Ishikawa (cell line): ENCODE results near the gene ACTL7A.

Source experiments
- CEBPB ChIP-seq: IDR thresholded peaks from 2 replicates; pipeline ENCODE4 v1.6.1; 2012
- EGR1 ChIP-seq: IDR thresholded peaks from 2 replicates; pipeline ENCODE4 v1.6.1; 2012
- EP300 ChIP-seq: IDR thresholded peaks from 2 replicates; pipeline ENCODE4 v1.6.1; 2012; ENCODE audit warnings: borderline replicate concordance
- FOXM1 ChIP-seq: IDR thresholded peaks from 2 replicates; pipeline ENCODE4 v1.6.1; 2012; ENCODE audit warnings: low read depth, borderline replicate concordance
- MAX ChIP-seq: IDR thresholded peaks from 2 replicates; pipeline ENCODE4 v1.6.1; 2012
- NFIC ChIP-seq: IDR thresholded peaks from 2 replicates; pipeline ENCODE4 v1.6.1; 2012
- RAD21 ChIP-seq: IDR thresholded peaks from 2 replicates; pipeline ENCODE4 v1.6.1; 2012; ENCODE audit warnings: low read depth
- REST ChIP-seq: IDR thresholded peaks from 2 replicates; pipeline ENCODE4 v1.6.1; 2012; ENCODE audit warnings: low read depth, mild to moderate bottlenecking
- TAF1 ChIP-seq: IDR thresholded peaks from 2 replicates; pipeline ENCODE4 v1.6.1; 2012; ENCODE audit warnings: low read depth, mild to moderate bottlenecking
- TCF12 ChIP-seq: IDR thresholded peaks from 2 replicates; pipeline ENCODE4 v1.6.1; 2012; ENCODE audit warnings: low read depth
- TEAD4 ChIP-seq: IDR thresholded peaks from 2 replicates; pipeline ENCODE4 v1.6.1; 2012
- YY1 ChIP-seq: IDR thresholded peaks from 2 replicates; pipeline ENCODE4 v1.6.1; 2012; ENCODE audit warnings: low read depth
- ZBTB7A ChIP-seq: IDR thresholded peaks from 2 replicates; pipeline ENCODE4 v1.6.1; 2012; ENCODE audit warnings: low read depth
- TF ChIP-seq, protein P1 (sequence below): IDR thresholded peaks from 2 replicates; pipeline ENCODE4 v1.6.1; 2012

ACTL7A gene

DNA sequence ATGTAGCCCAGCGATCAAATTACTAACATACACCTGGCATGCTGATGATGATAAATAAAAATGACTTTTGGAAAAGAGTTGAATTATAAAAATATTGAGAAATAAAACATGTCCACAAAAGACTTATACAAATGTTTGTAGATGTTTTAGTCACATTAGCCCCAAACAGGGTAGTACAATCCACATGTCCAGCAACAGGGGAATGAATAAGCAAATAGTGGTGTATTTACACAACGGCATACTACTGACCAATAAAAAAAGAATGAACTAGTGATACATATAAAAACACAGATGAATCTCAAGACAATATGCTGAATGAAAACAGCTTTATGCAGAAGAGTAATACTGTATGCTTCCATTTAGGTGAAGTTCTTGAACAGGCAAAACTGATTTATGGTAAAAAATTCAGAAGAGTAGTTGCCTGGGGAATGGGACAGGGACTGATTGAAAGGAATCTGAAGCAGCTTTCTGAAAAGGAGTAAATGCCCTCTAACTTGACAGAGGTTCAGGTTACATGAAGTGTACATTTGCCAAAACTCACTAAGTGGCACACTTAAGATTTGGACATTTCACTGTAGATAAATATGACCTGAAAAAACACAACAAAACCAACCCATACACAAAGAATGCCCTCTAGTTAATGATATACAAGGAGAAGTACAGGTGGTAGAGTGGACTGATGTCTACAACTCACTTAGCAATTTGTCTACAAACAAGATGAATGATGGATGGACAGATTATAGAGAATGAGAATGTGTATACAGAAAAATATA is 35.4 kb downstream of the ACTL7A start:
- TF ChIP-seq REST (no peak), TAF1 (no peak), TEAD4 (no peak), TCF12 (no peak), MAX (no peak), EGR1 (no peak), CEBPB (no peak), YY1 (no peak), EP300 (no peak)
- TF ChIP-seq, protein P1, sequence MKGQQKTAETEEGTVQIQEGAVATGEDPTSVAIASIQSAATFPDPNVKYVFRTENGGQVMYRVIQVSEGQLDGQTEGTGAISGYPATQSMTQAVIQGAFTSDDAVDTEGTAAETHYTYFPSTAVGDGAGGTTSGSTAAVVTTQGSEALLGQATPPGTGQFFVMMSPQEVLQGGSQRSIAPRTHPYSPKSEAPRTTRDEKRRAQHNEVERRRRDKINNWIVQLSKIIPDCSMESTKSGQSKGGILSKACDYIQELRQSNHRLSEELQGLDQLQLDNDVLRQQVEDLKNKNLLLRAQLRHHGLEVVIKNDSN = no peak

DNA sequence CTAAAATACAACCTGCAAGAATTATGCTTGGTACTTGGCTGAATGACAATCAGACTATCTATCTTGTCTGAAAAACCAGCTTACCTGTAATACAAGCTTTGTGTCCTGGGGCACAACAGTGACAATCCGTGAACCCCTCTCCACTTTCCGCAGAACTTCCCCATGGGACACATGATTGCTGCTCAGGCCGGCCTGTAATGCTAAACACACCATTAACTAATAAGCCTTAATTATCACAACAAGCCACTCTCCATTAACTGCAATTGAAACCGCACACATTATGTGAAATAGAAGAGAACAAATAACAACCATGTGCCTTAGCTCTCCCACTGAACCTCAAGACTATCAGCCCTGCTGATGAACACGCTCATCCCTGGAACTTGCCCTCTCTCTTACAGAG is 38.1 kb downstream of the ACTL7A start:
- TF ChIP-seq RAD21 (no peak), ZBTB7A (no peak), REST (no peak), YY1 (no peak)
- TF ChIP-seq, protein P1 = no peak

DNA sequence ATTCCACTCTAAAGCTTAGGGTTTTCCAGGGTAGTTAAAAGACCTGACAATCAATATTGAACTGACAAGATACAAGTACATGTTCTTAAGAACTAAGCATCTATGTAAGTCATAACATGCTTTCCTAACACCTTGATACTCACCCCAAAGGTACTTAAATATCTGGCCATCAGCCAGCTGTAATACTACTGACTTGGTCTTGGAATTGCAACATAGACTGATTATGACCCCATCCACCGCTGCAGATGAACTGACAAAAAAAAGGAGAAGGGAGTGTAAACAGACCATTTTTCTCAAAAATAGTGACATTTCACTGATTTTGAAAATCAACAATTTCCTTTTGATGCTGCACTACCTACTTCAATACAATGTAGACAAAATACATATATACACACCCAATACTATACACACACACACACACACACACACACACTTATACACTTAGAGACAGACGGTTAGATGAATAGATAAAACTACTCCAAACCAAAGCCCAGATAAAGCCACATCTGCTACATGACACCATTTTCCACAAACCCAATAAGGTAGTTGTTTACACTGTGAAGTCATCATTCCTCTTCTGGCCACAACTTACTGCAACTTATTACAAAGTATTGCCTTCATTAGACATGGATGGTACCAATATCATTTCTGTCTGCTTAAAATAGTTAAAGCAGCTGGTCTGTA is 41.5 kb downstream of the ACTL7A start:
- TF ChIP-seq MAX = no peak
- TF ChIP-seq ZBTB7A = no peak
- no peak for TF ChIP-seq TEAD4
- TF ChIP-seq NFIC = no peak
- TF ChIP-seq EP300 = no peak
- no peak for TF ChIP-seq FOXM1
- no peak for TF ChIP-seq CEBPB
- TF ChIP-seq, protein P1 = no peak

GRCh38 chr9:108904161-108904560 is 42.1 kb downstream of the ACTL7A start:
- no peak for TF ChIP-seq NFIC
- TF ChIP-seq ZBTB7A = no peak
- no peak for TF ChIP-seq EP300
- TF ChIP-seq EGR1 = no peak
- TF ChIP-seq REST = no peak
- no peak for TF ChIP-seq TCF12
